ENCODE results near the gene AKAP13. TPM values are rescaled to one million over a fixed set of nuclear protein-coding genes. Genes with fewer than 3 reads are reported as not detected.

AKAP13 gene
- total and polyA plus RNA-seq, 3 donors from 2014 or later, result 79.5 to 207 (median 187) TPM

- Histone ChIP-seq H3K27me3 (no peaks in the 10 kb centered on the region), H3K4me3 (no peak overlapping the region), H3K36me3 (ENCODE audit: low read depth, missing control alignments) (no peaks in the 10 kb centered on the region), H3K9me3 (no peaks in the 10 kb centered on the region), H3K4me1 (peaks cover 7% of the 10 kb centered on the region), H3K27ac (no peak overlapping the region)
- TF ChIP-seq, protein P1, sequence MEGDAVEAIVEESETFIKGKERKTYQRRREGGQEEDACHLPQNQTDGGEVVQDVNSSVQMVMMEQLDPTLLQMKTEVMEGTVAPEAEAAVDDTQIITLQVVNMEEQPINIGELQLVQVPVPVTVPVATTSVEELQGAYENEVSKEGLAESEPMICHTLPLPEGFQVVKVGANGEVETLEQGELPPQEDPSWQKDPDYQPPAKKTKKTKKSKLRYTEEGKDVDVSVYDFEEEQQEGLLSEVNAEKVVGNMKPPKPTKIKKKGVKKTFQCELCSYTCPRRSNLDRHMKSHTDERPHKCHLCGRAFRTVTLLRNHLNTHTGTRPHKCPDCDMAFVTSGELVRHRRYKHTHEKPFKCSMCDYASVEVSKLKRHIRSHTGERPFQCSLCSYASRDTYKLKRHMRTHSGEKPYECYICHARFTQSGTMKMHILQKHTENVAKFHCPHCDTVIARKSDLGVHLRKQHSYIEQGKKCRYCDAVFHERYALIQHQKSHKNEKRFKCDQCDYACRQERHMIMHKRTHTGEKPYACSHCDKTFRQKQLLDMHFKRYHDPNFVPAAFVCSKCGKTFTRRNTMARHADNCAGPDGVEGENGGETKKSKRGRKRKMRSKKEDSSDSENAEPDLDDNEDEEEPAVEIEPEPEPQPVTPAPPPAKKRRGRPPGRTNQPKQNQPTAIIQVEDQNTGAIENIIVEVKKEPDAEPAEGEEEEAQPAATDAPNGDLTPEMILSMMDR (IDR thresholded peaks at IDR 0.05), result no peak
- TF ChIP-seq POLR2A (IDR thresholded peaks at IDR 0.05), result no peak
- DNase-seq, result no peak
- WGBS, 2 donors, result 85 to 96% methylated on average over 2 of the region's 2 CpGs
- intact Hi-C loops (cut with DNase I; ENCODE audit: low total_unique reads), result no loop called here
Observed at GRCh38 chr15:85717212-85717611, 336.8 kb downstream of the AKAP13 start.

GRCh38 chr15:85718271-85718971 lies 338.0 kb downstream of the AKAP13 start:
- H3K4me3 ChIP-seq, result no peak overlapping the region
- no peaks in the 10 kb centered on the region for H3K36me3 ChIP-seq (ENCODE audit: low read depth, missing control alignments)
- no peaks in the 10 kb centered on the region for H3K27me3 ChIP-seq
- H3K9me3 ChIP-seq, result no peaks in the 10 kb centered on the region
- intact Hi-C loops (cut with DNase I; ENCODE audit: low total_unique reads), result no loop called here
- peaks cover 16% of the 10 kb centered on the region for H3K4me1 ChIP-seq
- DNase-seq, result no peak
- TF ChIP-seq POLR2A (IDR thresholded peaks at IDR 0.05), result no peak
- TF ChIP-seq, protein P1 (IDR thresholded peaks at IDR 0.05), result no peak
- 84 to 85% methylated on average over 12 of the region's 12 CpGs for WGBS, 2 donors
- no peak overlapping the region for H3K27ac ChIP-seq

DNA sequence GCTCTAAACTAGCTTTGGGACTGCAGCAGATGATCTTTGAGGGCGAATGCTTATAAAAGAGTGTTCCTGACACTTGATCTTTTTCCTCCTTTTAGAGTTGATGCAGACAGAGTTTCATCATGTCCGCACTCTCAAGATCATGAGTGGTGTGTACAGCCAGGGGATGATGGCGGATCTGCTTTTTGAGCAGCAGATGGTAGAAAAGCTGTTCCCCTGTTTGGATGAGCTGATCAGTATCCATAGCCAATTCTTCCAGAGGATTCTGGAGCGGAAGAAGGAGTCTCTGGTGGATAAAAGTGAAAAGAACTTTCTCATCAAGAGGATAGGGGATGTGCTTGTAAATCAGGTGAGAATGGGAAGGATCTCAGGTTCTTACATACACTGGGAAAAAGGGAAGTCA lies 338.6 kb downstream of the AKAP13 start:
- Histone ChIP-seq H3K9me3 (no peaks in the 10 kb centered on the region), H3K27me3 (no peaks in the 10 kb centered on the region), H3K4me3 (no peak overlapping the region), H3K4me1 (peaks cover 18% of the 10 kb centered on the region), H3K36me3 (ENCODE audit: low read depth, missing control alignments) (no peaks in the 10 kb centered on the region), H3K27ac (no peak overlapping the region)
- 91 to 98% methylated on average over 4 of the region's 4 CpGs for WGBS, 2 donors
- intact Hi-C loops (cut with DNase I; ENCODE audit: low total_unique reads), result no loop called here
- TF ChIP-seq POLR2A (IDR thresholded peaks at IDR 0.05), result no peak
- TF ChIP-seq, protein P1 (IDR thresholded peaks at IDR 0.05), result no peak
- DNase-seq, result no peak

DNA sequence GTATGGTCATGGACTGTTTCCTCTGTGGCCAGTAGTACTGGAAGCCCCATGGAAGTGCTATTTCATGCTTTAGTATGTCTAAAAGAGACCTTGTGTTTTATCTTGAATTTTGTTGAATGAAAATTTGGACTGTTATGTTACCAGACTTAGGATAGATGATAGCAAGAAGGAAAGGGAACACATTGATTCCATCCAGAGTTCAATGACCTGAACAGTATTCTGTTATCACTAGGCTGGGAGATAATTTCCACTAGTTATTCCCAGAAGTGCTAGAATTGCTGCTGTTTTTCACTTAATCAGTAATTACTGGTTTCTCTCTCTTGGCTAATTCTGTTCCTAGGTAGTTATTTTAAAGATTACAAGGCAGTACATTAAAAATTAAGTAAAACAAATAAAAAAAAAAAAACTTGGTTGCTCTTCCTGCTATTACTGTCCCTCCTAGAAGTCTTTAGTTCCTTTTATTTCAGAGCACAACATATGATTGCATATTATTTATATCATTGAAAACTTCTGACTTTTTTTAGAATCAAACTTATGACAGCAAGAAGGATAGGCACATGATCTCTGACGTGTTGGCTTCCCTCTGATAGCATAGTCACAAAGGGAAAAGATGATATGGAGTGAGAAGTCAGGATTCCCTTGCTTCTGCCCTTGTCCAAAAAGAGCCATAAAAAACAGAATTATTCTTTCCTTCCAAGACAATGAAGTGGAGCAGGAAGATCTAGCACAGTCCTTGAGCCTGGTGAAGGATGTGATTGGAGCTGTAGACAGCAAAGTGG lies 342.2 kb downstream of the AKAP13 start:
- H3K4me1 ChIP-seq, result peaks cover 33% of the 10 kb centered on the region
- 42 to 55% methylated on average over 1 of the region's 1 CpG for WGBS, 2 donors
- no peak for DNase-seq
- no peaks in the 10 kb centered on the region for H3K27me3 ChIP-seq
- H3K9me3 ChIP-seq, result no peaks in the 10 kb centered on the region
- no peak for TF ChIP-seq POLR2A (IDR thresholded peaks at IDR 0.05)
- TF ChIP-seq, protein P1 (IDR thresholded peaks at IDR 0.05), result no peak
- no peaks in the 10 kb centered on the region for H3K36me3 ChIP-seq (ENCODE audit: low read depth, missing control alignments)
- peak overlapping the region; percentile 12 to 32 for H3K27ac ChIP-seq
- intact Hi-C loops (cut with DNase I; ENCODE audit: low total_unique reads), result no loop called here
- H3K4me3 ChIP-seq, result no peak overlapping the region

Data from testis (tissue), 3 donors.